HepG2 (cell line): ENCODE measurements around the gene SLC5A5. TPM values are rescaled to one million over a fixed set of nuclear protein-coding genes. Genes with fewer than 3 reads are reported as not detected.
A peak's percentile ranks its signal among the peaks of the same experiment; 100 is the strongest.

ENCODE experiments used
- ELF3 ChIP-seq: IDR thresholded peaks from 2 replicates; pipeline ENCODE4 v1.6.1; 2016; ENCODE audit warnings: missing genetic modification reagents, missing compliant biosample characterization
- HIVEP1 ChIP-seq: sonication (generic); formaldehyde crosslinking; IDR thresholded peaks from 2 replicates; pipeline ENCODE4 v1.4.0; 2020; ENCODE audit warnings: mild to moderate bottlenecking, missing genetic modification reagents
- KDM3A ChIP-seq: IDR thresholded peaks from 2 replicates; pipeline ENCODE4 v1.6.1; 2018; ENCODE audit warnings: low read depth, missing compliant biosample characterization
- KLF12 ChIP-seq: sonication (generic); formaldehyde crosslinking; IDR thresholded peaks from 2 replicates; pipeline ENCODE4 v1.4.0; 2020; ENCODE audit warnings: missing genetic modification reagents, borderline replicate concordance
- MAFG ChIP-seq: sonication (generic); formaldehyde crosslinking; IDR thresholded peaks from 2 replicates; pipeline ENCODE4 v1.5.1; 2020; ENCODE audit warnings: mild to moderate bottlenecking, missing genetic modification reagents
- PHF5A ChIP-seq: IDR thresholded peaks from one replicate; pipeline ENCODE4 v1.6.1; 2018; ENCODE audit warnings: low read depth, missing genetic modification reagents; ENCODE audit not compliant: unreplicated experiment
- SNAI1 ChIP-seq: sonication (generic); formaldehyde crosslinking; IDR thresholded peaks from 2 replicates; pipeline ENCODE4 v1.5.0; 2020; ENCODE audit warnings: mild to moderate bottlenecking, missing genetic modification reagents, borderline replicate concordance
- TCF7L2 ChIP-seq: IDR thresholded peaks from 2 replicates; pipeline ENCODE4 v1.6.1; 2011; ENCODE audit warnings: mild to moderate bottlenecking, low read depth, low read length, moderate library complexity
- TOE1 ChIP-seq: sonication (generic); formaldehyde crosslinking; IDR thresholded peaks from 2 replicates; pipeline ENCODE4 v1.4.0; 2020; ENCODE audit warnings: mild to moderate bottlenecking, missing genetic modification reagents
- ZFP90 ChIP-seq: sonication (generic); formaldehyde crosslinking; IDR thresholded peaks from 2 replicates; pipeline ENCODE4 v1.8.0; 2022; ENCODE audit warnings: missing genetic modification reagents, mild to moderate bottlenecking, inconsistent platforms, borderline replicate concordance
- ZNF10 ChIP-seq: sonication (generic); formaldehyde crosslinking; IDR thresholded peaks from 2 replicates; pipeline ENCODE4 v1.4.0; 2020; ENCODE audit warnings: mild to moderate bottlenecking, low read depth, missing genetic modification reagents, borderline replicate concordance
- ZNF431 ChIP-seq: sonication (generic); formaldehyde crosslinking; IDR thresholded peaks from 2 replicates; pipeline ENCODE4 v1.9.0; 2022; ENCODE audit warnings: missing genetic modification reagents, low read depth, mild to moderate bottlenecking, borderline replicate concordance
- ZNF564 ChIP-seq: sonication (generic); formaldehyde crosslinking; IDR thresholded peaks from 2 replicates; pipeline ENCODE4 v1.8.1; 2023; ENCODE audit warnings: mild to moderate bottlenecking, missing genetic modification reagents
- ZNF598 ChIP-seq: sonication (generic); formaldehyde crosslinking; IDR thresholded peaks from 2 replicates; pipeline ENCODE4 v1.5.1; 2020; ENCODE audit warnings: mild to moderate bottlenecking, missing genetic modification reagents, borderline replicate concordance
- polyA plus RNA-seq, 8 experiments: library from polyadenylated mRNA; depleted of rRNA in 3 of 8; stranded (reverse) in 7 of 8; unstranded in 1 of 8; fragments of >200 nt; fragmentation: Illumina TruSeq in 4 of 8; extraction: Trizol in 4 of 8; gene quantifications; 2 replicates each; pipeline versions ENCODE4 v1.2.1 to v1.2.3, GENCODE V29; 2011 to 2016; ENCODE audit warnings: low read depth in 4 of 8, missing spikeins in 1 of 8, mixed read lengths in 1 of 8; ENCODE audit not compliant: insufficient read depth in 1 of 8
- total RNA-seq, 5 experiments: library from RNA; depleted of rRNA; stranded (reverse); fragments of >200 nt; fragmentation: Illumina TruSeq; extraction: Trizol; gene quantifications; 2 replicates each; pipeline ENCODE4 v1.2.3, GENCODE V29; 2016; ENCODE audit warnings: low read depth in 1 of 5
- TF ChIP-seq, protein P1 (sequence below): sonication (generic); formaldehyde crosslinking; IDR thresholded peaks from 2 replicates; pipeline ENCODE4 v1.4.0; 2020; ENCODE audit warnings: low read depth, mild to moderate bottlenecking, missing genetic modification reagents
- TF ChIP-seq, protein P2 (sequence below): sonication (generic); formaldehyde crosslinking; IDR thresholded peaks from 2 replicates; pipeline ENCODE4 v1.9.0; 2021; ENCODE audit warnings: missing genetic modification reagents, mild to moderate bottlenecking, borderline replicate concordance
- TF ChIP-seq, protein P3 (sequence below): sonication (generic); formaldehyde crosslinking; IDR thresholded peaks from 2 replicates; pipeline ENCODE4 v1.4.0; 2020; ENCODE audit warnings: missing genetic modification reagents, borderline replicate concordance
- TF ChIP-seq, protein P4 (sequence below): sonication (generic); formaldehyde crosslinking; IDR thresholded peaks from 2 replicates; pipeline ENCODE4 v1.5.1; 2020; ENCODE audit warnings: missing genetic modification reagents, mild to moderate bottlenecking, borderline replicate concordance

The SLC5A5 gene
- total and polyA plus RNA-seq, 2 of the 13 experiments (the other 11 are each of a cell fraction or from before 2014, with no cell fraction given) = not detected

DNA sequence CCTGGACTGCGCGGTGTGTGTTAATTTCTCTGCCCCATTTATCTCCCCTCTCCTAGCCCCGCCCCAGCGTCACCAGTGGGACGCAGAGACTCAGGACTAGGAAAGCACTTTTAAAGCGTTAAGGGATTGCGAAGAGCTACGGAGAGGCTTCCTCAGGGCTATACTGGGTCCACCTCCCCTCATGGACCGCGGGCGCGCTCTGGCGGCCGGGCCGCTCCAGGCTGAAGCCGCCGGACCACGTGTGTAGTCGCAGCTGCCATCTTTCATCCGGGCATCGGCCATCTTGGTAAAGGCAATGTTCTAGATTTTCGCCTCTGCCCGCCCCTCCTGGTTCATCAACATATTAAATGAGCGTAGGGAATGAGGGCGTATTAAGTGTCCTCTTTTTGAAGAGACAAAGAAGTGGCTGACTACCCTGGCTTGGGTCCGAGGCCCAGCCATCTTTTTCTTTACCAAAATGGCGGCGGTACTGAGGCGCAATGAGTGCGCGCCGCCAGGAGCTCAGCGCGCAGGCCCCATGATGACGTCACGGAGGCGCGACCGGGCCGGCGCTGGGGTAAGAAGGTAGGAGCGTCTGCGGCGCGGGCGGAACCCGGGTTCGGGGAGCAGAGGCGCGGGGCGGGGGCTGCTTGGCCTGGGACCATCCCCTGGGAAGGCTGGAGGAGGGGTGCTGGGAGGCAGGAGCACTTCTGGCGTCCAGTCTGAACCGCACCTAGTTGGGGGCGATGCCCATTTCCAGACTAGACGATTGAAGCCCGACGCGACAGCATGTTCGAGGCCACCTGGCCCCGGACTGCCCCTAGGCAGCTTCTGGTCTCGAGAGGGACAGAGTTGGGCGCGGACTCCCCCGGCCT lies 61.0 kb downstream of the SLC5A5 start, which contains the start of gene CCDC124 (continued):
- TF ChIP-seq, protein P1, sequence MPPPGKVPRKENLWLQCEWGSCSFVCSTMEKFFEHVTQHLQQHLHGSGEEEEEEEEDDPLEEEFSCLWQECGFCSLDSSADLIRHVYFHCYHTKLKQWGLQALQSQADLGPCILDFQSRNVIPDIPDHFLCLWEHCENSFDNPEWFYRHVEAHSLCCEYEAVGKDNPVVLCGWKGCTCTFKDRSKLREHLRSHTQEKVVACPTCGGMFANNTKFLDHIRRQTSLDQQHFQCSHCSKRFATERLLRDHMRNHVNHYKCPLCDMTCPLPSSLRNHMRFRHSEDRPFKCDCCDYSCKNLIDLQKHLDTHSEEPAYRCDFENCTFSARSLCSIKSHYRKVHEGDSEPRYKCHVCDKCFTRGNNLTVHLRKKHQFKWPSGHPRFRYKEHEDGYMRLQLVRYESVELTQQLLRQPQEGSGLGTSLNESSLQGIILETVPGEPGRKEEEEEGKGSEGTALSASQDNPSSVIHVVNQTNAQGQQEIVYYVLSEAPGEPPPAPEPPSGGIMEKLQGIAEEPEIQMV (CRISPR knock-in tag) = peak; percentile 55; the same call in 1 of the 2 replicates
- TF ChIP-seq, protein P2, sequence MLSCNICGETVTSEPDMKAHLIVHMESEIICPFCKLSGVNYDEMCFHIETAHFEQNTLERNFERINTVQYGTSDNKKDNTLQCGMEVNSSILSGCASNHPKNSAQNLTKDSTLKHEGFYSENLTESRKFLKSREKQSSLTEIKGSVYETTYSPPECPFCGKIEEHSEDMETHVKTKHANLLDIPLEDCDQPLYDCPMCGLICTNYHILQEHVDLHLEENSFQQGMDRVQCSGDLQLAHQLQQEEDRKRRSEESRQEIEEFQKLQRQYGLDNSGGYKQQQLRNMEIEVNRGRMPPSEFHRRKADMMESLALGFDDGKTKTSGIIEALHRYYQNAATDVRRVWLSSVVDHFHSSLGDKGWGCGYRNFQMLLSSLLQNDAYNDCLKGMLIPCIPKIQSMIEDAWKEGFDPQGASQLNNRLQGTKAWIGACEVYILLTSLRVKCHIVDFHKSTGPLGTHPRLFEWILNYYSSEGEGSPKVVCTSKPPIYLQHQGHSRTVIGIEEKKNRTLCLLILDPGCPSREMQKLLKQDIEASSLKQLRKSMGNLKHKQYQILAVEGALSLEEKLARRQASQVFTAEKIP = no peak
- TF ChIP-seq HIVEP1 (CRISPR knock-in tag) (peak; percentile 76), SNAI1 (CRISPR knock-in tag) (no peak), ZNF598 (CRISPR knock-in tag) (peak; percentile 46; the same call in 1 of the 2 replicates), ELF3 (CRISPR knock-in tag) (peak; percentile 43; the same call in 1 of the 2 replicates), ZNF564 (CRISPR knock-in tag) (no peak; the same call in 1 of the 2 replicates), KDM3A (CRISPR knock-in tag) (peak; percentile 78), ZNF10 (CRISPR knock-in tag) (no peak), ZNF431 (CRISPR knock-in tag) (no peak), PHF5A (peak; percentile 80), TCF7L2 (no peak), TOE1 (CRISPR knock-in tag) (0 out of 2 replicates have a peak, but pooled peaks have one; percentile 67), KLF12 (CRISPR knock-in tag) (no peak), MAFG (CRISPR knock-in tag) (no peak), ZFP90 (CRISPR knock-in tag) (peak; percentile 36; the same call in 1 of the 2 replicates)
- TF ChIP-seq, protein P3, sequence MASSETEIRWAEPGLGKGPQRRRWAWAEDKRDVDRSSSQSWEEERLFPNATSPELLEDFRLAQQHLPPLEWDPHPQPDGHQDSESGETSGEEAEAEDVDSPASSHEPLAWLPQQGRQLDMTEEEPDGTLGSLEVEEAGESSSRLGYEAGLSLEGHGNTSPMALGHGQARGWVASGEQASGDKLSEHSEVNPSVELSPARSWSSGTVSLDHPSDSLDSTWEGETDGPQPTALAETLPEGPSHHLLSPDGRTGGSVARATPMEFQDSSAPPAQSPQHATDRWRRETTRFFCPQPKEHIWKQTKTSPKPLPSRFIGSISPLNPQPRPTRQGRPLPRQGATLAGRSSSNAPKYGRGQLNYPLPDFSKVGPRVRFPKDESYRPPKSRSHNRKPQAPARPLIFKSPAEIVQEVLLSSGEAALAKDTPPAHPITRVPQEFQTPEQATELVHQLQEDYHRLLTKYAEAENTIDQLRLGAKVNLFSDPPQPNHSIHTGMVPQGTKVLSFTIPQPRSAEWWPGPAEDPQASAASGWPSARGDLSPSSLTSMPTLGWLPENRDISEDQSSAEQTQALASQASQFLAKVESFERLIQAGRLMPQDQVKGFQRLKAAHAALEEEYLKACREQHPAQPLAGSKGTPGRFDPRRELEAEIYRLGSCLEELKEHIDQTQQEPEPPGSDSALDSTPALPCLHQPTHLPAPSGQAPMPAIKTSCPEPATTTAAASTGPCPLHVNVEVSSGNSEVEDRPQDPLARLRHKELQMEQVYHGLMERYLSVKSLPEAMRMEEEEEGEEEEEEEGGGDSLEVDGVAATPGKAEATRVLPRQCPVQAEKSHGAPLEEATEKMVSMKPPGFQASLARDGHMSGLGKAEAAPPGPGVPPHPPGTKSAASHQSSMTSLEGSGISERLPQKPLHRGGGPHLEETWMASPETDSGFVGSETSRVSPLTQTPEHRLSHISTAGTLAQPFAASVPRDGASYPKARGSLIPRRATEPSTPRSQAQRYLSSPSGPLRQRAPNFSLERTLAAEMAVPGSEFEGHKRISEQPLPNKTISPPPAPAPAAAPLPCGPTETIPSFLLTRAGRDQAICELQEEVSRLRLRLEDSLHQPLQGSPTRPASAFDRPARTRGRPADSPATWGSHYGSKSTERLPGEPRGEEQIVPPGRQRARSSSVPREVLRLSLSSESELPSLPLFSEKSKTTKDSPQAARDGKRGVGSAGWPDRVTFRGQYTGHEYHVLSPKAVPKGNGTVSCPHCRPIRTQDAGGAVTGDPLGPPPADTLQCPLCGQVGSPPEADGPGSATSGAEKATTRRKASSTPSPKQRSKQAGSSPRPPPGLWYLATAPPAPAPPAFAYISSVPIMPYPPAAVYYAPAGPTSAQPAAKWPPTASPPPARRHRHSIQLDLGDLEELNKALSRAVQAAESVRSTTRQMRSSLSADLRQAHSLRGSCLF (CRISPR knock-in tag) = no peak
- TF ChIP-seq, protein P4, sequence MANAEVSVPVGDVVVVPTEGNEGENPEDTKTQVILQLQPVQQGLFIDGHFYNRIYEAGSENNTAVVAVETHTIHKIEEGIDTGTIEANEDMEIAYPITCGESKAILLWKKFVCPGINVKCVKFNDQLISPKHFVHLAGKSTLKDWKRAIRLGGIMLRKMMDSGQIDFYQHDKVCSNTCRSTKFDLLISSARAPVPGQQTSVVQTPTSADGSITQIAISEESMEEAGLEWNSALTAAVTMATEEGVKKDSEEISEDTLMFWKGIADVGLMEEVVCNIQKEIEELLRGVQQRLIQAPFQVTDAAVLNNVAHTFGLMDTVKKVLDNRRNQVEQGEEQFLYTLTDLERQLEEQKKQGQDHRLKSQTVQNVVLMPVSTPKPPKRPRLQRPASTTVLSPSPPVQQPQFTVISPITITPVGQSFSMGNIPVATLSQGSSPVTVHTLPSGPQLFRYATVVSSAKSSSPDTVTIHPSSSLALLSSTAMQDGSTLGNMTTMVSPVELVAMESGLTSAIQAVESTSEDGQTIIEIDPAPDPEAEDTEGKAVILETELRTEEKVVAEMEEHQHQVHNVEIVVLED = peak; percentile 89
